ENCODE results near the gene STEAP4.

Gene STEAP4

DNA sequence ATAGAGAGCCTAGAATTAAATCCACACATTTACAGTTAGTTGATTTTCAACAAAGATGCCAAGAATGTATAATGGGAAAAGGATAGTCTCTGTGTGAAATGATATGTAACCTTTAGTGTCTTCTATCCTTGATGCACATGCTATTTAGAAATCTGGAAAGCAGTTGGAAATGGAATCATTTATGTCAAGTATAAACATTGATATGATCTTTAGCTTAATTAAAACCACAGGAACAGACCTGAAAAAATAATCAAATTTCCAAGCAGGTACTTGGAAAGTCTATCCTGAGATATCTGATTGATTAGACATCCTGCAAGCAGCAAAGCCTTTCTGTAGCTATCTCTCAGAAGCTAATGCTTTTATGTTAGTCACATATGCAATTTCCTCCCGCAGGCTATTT is 62.4 kb downstream of the STEAP4 start:
- Histone ChIP-seq H3K4me3 (ENCODE audit: low read length in 2 of 2) (no peak overlapping the region), H3K4me1 (ENCODE audit: control insufficient read depth, insufficient read depth, low read length) (no peaks in the 10 kb centered on the region), H3K36me3 (ENCODE audit: control insufficient read depth in 2 of 2, insufficient read depth in 2 of 2, low read length in 2 of 2) (no peaks in the 10 kb centered on the region), H3K27ac (ENCODE audit: low read length) (no peak overlapping the region), H3K9me3 (ENCODE audit: control insufficient read depth in 2 of 2, low read length in 2 of 2) (no peaks in the 10 kb centered on the region), H3K9ac (ENCODE audit: low read length in 2 of 2) (no peak overlapping the region), H3K27me3 (ENCODE audit: control insufficient read depth in 1 of 2, insufficient read depth in 2 of 2, low read length in 2 of 2) (no peaks in the 10 kb centered on the region)

DNA sequence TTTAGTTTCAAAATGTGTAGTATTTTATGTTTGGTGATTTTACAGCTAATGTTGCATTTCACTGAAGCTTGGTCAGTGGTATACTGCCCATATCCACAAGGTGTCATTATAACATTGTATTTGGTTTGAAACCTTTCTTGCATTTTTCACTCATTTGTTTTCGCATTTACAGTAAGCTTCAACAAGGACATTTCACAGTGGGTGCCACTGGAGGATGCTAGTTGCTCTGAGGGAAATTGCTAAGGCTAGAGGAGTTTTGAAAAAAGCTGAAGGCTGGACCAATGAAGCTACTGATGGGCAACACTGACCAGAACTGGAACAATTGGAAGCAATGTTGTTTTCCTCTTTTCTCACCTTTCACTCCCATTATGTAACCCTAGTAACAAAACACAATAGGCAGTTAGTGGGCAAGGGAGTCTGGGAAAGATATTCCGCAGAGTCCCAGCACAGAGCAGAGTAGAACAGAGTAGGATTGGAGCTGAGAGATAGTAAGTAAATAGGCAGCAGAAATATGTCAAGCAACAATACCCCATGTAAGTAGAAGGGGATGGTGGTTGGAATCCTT is 63.3 kb downstream of the STEAP4 start:
- no peak overlapping the region for H3K9ac ChIP-seq (ENCODE audit: low read length in 2 of 2)
- H3K36me3 ChIP-seq (ENCODE audit: control insufficient read depth in 2 of 2, insufficient read depth in 2 of 2, low read length in 2 of 2): no peaks in the 10 kb centered on the region
- H3K27ac ChIP-seq (ENCODE audit: low read length): no peak overlapping the region
- no peaks in the 10 kb centered on the region for H3K27me3 ChIP-seq (ENCODE audit: control insufficient read depth in 1 of 2, insufficient read depth in 2 of 2, low read length in 2 of 2)
- H3K4me3 ChIP-seq (ENCODE audit: low read length in 2 of 2): no peak overlapping the region
- H3K4me1 ChIP-seq (ENCODE audit: control insufficient read depth, insufficient read depth, low read length): no peaks in the 10 kb centered on the region
- no peaks in the 10 kb centered on the region for H3K9me3 ChIP-seq (ENCODE audit: control insufficient read depth in 2 of 2, low read length in 2 of 2)

DNA sequence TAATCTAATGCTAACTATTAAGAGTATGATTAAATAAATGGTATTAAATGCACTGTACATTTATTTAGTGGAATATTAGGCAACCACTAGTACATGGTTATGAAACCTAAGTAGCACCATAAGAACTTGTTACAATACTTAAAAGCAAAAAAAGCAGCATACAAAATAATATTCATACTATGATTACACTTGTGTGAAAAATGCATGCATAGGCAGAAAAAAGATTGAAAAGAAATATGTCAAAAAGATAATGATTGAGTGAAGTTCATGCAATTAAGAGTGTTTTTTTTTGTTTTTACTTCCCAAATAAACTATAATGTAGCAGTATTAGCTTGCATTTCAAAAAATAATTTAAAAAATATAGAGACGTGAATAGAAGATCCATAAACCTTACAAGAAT is 66.8 kb downstream of the STEAP4 start:
- no peak overlapping the region for H3K27ac ChIP-seq (ENCODE audit: low read length)
- no peaks in the 10 kb centered on the region for H3K9me3 ChIP-seq (ENCODE audit: control insufficient read depth in 2 of 2, low read length in 2 of 2)
- H3K36me3 ChIP-seq (ENCODE audit: control insufficient read depth in 2 of 2, insufficient read depth in 2 of 2, low read length in 2 of 2): no peaks in the 10 kb centered on the region
- H3K9ac ChIP-seq (ENCODE audit: low read length in 2 of 2): no peak overlapping the region
- no peak overlapping the region for H3K4me3 ChIP-seq (ENCODE audit: low read length in 2 of 2)
- no peaks in the 10 kb centered on the region for H3K27me3 ChIP-seq (ENCODE audit: control insufficient read depth in 1 of 2, insufficient read depth in 2 of 2, low read length in 2 of 2)
- H3K4me1 ChIP-seq (ENCODE audit: control insufficient read depth, insufficient read depth, low read length): no peaks in the 10 kb centered on the region

DNA sequence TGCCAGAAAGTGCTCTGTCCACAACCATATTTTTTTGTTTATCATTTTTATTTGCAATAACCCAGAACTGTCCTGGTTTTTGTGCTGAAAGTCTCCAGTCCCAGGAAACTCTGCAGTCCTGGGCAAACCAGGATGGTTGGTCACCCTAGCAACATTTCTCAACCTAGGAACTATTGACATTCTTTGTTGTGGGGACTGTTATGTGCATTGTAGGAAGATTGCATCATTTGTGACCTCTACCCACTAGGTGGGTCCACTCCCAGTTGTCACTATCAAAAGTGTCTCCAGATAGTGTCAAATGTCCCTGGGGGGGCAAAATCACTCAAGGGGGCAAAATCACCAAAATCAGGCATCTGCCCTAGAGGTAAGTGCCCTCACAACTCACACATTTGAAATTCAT is 72.9 kb downstream of the STEAP4 start:
- H3K9me3 ChIP-seq (ENCODE audit: control insufficient read depth in 2 of 2, low read length in 2 of 2): no peaks in the 10 kb centered on the region
- no peaks in the 10 kb centered on the region for H3K36me3 ChIP-seq (ENCODE audit: control insufficient read depth in 2 of 2, insufficient read depth in 2 of 2, low read length in 2 of 2)
- H3K27ac ChIP-seq (ENCODE audit: low read length): no peak overlapping the region
- H3K4me3 ChIP-seq (ENCODE audit: low read length in 2 of 2): no peak overlapping the region
- H3K9ac ChIP-seq (ENCODE audit: low read length in 2 of 2): no peak overlapping the region
- H3K27me3 ChIP-seq (ENCODE audit: control insufficient read depth in 1 of 2, insufficient read depth in 2 of 2, low read length in 2 of 2): no peaks in the 10 kb centered on the region
- no peaks in the 10 kb centered on the region for H3K4me1 ChIP-seq (ENCODE audit: control insufficient read depth, insufficient read depth, low read length)

DNA sequence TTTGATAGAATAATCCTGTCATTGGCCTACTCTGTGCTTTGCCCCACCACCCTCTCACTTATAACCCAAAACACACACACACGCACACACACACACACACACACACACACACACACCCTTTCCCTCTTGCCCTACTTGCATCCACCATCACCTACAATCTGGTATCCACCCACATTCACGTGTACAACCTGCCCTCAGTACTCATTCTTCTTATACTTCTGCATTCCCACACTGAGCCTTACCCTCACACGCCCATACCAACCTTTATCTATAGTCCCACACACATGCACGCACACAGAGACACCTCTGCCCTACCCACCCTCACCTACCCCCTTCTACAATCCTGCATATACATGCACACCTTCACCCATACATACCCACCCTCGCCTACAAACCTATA is 76.0 kb downstream of the STEAP4 start:
- Histone ChIP-seq H3K27me3 (ENCODE audit: control insufficient read depth in 1 of 2, insufficient read depth in 2 of 2, low read length in 2 of 2) (no peaks in the 10 kb centered on the region), H3K27ac (ENCODE audit: low read length) (no peak overlapping the region), H3K36me3 (ENCODE audit: control insufficient read depth in 2 of 2, insufficient read depth in 2 of 2, low read length in 2 of 2) (no peaks in the 10 kb centered on the region), H3K9ac (ENCODE audit: low read length in 2 of 2) (no peak overlapping the region), H3K4me3 (ENCODE audit: low read length in 2 of 2) (no peak overlapping the region), H3K9me3 (ENCODE audit: control insufficient read depth in 2 of 2, low read length in 2 of 2) (no peaks in the 10 kb centered on the region), H3K4me1 (ENCODE audit: control insufficient read depth, insufficient read depth, low read length) (no peaks in the 10 kb centered on the region)

DNA sequence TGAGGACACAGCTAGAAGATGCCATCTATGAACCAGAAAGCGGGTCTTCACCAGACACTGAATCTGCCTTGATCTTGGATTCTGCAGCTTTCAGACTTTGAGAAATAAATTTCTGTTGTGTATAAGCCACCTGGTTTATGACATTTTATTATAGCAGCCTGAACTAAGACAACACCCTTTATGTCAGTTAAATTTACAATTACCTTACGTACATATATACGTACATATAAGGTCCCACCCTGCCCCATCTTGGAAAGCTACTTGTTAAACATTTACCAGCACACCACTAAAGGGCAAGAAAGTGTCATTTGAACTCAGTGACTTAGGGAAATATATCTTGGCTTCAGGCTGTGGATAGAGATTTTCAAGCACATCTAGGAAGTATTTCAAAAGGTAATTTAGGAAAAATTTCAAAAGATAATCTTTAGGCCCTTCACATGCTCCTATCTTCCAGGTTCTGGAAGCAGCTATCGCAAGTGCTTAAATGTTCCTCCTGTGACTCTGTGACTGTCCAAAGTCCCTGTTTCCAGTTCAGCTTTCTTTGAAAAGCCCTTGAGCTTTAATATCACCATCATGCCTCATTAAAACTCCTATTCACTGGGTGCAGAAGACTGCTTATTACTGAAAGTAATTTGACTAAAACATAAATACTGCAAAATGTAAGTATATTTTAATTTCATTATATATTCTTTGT is 77.2 kb downstream of the STEAP4 start:
- Histone ChIP-seq H3K9me3 (ENCODE audit: control insufficient read depth in 2 of 2, low read length in 2 of 2) (no peaks in the 10 kb centered on the region), H3K4me3 (ENCODE audit: low read length in 2 of 2) (no peak overlapping the region), H3K27ac (ENCODE audit: low read length) (no peak overlapping the region), H3K27me3 (ENCODE audit: control insufficient read depth in 1 of 2, insufficient read depth in 2 of 2, low read length in 2 of 2) (no peaks in the 10 kb centered on the region), H3K36me3 (ENCODE audit: control insufficient read depth in 2 of 2, insufficient read depth in 2 of 2, low read length in 2 of 2) (no peaks in the 10 kb centered on the region), H3K4me1 (ENCODE audit: control insufficient read depth, insufficient read depth, low read length) (no peaks in the 10 kb centered on the region), H3K9ac (ENCODE audit: low read length in 2 of 2) (no peak overlapping the region)

DNA sequence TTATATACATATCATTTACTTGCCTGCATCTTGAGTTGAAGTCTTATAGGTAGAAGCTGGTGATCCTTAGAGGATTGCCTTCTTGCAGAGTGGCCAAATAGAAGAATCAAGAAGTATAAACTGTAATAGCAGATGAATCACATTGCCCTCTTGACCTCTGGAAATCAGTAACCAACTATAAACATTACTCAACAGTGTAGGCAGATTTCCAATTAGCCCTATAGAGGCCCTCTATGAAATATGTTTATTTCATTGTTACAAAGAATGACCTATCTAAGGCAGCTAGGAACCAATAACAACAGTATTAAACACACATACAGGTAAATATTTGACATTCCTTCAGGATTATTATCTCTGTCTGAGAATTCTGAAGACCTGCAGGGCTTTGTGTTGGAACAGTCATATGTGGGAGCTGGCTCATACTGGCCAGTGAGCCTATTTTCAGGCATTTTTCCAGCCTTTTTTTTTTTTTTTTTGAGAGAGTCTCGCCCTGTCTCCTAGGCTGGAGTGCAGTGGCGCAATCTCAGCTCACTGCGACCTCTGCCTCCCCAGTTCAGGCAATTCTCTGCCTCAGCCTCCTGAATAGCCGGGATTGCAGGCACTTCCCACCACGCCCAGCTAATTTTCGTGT is 79.7 kb downstream of the STEAP4 start:
- H3K27ac ChIP-seq (ENCODE audit: low read length): no peak overlapping the region
- no peaks in the 10 kb centered on the region for H3K36me3 ChIP-seq (ENCODE audit: control insufficient read depth in 2 of 2, insufficient read depth in 2 of 2, low read length in 2 of 2)
- H3K9me3 ChIP-seq (ENCODE audit: control insufficient read depth in 2 of 2, low read length in 2 of 2): no peaks in the 10 kb centered on the region
- H3K4me3 ChIP-seq (ENCODE audit: low read length in 2 of 2): no peak overlapping the region
- H3K4me1 ChIP-seq (ENCODE audit: control insufficient read depth, insufficient read depth, low read length): no peaks in the 10 kb centered on the region
- H3K9ac ChIP-seq (ENCODE audit: low read length in 2 of 2): no peak overlapping the region
- no peaks in the 10 kb centered on the region for H3K27me3 ChIP-seq (ENCODE audit: control insufficient read depth in 1 of 2, insufficient read depth in 2 of 2, low read length in 2 of 2)

DNA sequence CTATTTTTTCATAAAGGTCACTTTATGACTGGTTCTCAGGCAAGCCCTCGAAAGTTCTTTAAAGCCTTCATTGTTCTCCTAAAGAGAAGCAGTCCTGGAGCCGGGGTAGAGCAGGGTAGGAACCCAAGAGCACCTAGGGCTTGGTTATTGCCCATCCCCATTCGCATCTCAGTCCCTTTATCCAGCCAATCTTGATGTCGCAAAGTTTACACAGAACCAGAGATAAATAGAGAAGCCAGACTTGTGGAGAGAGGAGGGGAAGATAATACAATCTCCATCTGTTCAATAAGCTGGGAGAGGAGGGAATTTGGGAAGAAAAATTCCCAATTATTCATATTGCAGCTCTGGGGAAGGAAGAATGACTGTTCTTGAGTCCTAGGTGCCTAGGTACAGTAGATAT is 80.5 kb downstream of the STEAP4 start:
- Histone ChIP-seq H3K4me3 (ENCODE audit: low read length in 2 of 2) (no peak overlapping the region), H3K27me3 (ENCODE audit: control insufficient read depth in 1 of 2, insufficient read depth in 2 of 2, low read length in 2 of 2) (no peaks in the 10 kb centered on the region), H3K27ac (ENCODE audit: low read length) (no peak overlapping the region), H3K9ac (ENCODE audit: low read length in 2 of 2) (no peak overlapping the region), H3K4me1 (ENCODE audit: control insufficient read depth, insufficient read depth, low read length) (no peaks in the 10 kb centered on the region), H3K9me3 (ENCODE audit: control insufficient read depth in 2 of 2, low read length in 2 of 2) (no peaks in the 10 kb centered on the region), H3K36me3 (ENCODE audit: control insufficient read depth in 2 of 2, insufficient read depth in 2 of 2, low read length in 2 of 2) (no peaks in the 10 kb centered on the region)

DNA sequence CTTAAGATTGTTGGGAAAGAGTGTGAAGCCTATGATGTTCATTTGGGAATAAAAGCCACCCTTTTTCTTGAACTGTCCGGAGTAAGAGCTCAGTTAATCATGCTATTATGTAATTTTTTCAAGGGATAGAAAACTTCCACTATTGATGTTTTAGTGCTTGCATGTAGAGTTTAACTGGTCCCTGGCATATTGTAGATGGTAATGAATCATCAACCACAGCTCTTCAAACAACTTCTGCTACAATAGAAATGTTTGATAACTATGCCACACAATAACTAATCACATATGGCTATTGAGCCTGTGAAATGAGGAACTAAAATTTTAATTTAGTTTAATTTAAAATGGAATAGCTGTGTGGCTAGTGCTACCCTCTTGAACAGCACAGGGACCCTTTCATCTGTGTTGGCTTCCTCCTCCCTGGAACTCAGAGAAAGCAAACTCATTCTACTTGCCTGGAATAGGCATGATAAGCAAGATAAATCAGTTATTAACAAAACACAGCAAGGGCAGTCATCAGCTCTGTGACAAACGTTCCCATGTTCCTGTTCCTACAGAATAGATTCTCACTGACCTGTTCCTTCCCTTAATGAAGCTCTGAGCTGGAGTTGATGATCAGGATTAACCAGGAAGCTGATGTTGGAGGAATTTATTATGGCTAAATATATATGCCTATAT is 82.0 kb downstream of the STEAP4 start:
- no peaks in the 10 kb centered on the region for H3K36me3 ChIP-seq (ENCODE audit: control insufficient read depth in 2 of 2, insufficient read depth in 2 of 2, low read length in 2 of 2)
- no peak overlapping the region for H3K9ac ChIP-seq (ENCODE audit: low read length in 2 of 2)
- no peaks in the 10 kb centered on the region for H3K9me3 ChIP-seq (ENCODE audit: control insufficient read depth in 2 of 2, low read length in 2 of 2)
- no peak overlapping the region for H3K4me3 ChIP-seq (ENCODE audit: low read length in 2 of 2)
- no peaks in the 10 kb centered on the region for H3K4me1 ChIP-seq (ENCODE audit: control insufficient read depth, insufficient read depth, low read length)
- no peak overlapping the region for H3K27ac ChIP-seq (ENCODE audit: low read length)
- H3K27me3 ChIP-seq (ENCODE audit: control insufficient read depth in 1 of 2, insufficient read depth in 2 of 2, low read length in 2 of 2): no peaks in the 10 kb centered on the region

DNA sequence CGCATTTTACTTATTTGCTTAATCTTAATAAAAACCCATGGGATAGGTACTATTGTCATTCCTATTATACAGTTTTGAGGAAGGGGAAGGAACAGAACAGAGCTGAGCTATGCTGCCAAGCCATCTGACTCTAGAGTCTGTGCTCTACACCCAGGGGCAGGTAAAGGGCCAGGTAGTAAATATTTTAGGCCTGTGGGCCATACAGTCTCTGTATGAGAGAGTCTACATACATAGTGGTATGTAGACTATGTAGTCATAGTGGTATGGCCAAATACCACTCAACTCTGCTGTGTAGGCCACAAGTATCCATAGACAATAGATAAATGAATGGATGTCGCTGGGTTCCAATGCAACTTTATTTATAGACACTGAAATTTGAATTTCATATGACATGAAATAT is 83.4 kb downstream of the STEAP4 start:
- H3K4me1 ChIP-seq (ENCODE audit: control insufficient read depth, insufficient read depth, low read length): peaks cover 5% of the 10 kb centered on the region
- H3K27me3 ChIP-seq (ENCODE audit: control insufficient read depth in 1 of 2, insufficient read depth in 2 of 2, low read length in 2 of 2): no peaks in the 10 kb centered on the region
- no peak overlapping the region for H3K9ac ChIP-seq (ENCODE audit: low read length in 2 of 2)
- H3K27ac ChIP-seq (ENCODE audit: low read length): no peak overlapping the region
- no peaks in the 10 kb centered on the region for H3K36me3 ChIP-seq (ENCODE audit: control insufficient read depth in 2 of 2, insufficient read depth in 2 of 2, low read length in 2 of 2)
- no peaks in the 10 kb centered on the region for H3K9me3 ChIP-seq (ENCODE audit: control insufficient read depth in 2 of 2, low read length in 2 of 2)
- no peak overlapping the region for H3K4me3 ChIP-seq (ENCODE audit: low read length in 2 of 2)

Data from stomach smooth muscle (tissue), 2 donors.